NCI-H446 treated with DMSO at 0.1 percent for 48 hours (cell line): Measurements from ENCODE around the gene CRLF3.
"Not testable (repeated sequence)": the region's sequence is repeated elsewhere in the genome, so short reads cannot be mapped to it uniquely, and the experiment has no call there.

Experiments used
- DNase-seq: peaks from one replicate; lab custom pipeline; 2025; lab: John Stamatoyannopoulos, UW

The CRLF3 gene

GRCh38 chr17:30814860-30815259, 9.6 kb downstream of the CRLF3 start:
- not testable (repeated sequence) for DNase-seq

GRCh38 chr17:30814236-30814635, 10.3 kb downstream of the CRLF3 start:
- not testable (repeated sequence) for DNase-seq

GRCh38 chr17:30812218-30813177, 12.0 kb downstream of the CRLF3 start:
- DNase-seq: no peak

- DNase-seq: no peak
Measured at GRCh38 chr17:30809867-30810266, 14.6 kb downstream of the CRLF3 start.

DNA sequence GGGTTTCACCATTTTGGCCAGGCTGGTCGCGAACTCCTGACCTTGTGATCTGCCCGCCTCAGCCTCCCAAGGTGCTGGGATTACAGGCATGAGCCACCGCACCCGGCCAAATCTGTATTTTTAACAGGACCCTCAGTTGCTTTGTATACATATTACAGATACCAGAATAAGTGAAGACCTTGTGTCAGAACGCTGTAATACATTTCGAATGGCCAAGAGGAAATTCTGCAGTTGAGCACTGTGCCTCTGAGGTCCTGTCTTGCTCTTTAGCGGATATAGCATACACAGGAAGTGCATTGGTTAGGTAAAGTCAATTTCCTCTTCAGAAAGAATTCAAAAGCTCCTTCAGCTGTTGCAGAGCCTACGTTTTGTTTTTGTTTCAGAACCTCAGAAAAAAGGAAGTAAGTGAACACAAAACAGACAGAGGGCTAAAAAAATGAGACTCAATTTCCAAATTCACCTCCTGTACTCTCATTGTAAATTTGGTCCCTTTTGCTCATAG, 15.7 kb downstream of the CRLF3 start:
- DNase-seq: no peak

GRCh38 chr17:30807896-30808295, 16.6 kb downstream of the CRLF3 start:
- DNase-seq: no peak

DNA sequence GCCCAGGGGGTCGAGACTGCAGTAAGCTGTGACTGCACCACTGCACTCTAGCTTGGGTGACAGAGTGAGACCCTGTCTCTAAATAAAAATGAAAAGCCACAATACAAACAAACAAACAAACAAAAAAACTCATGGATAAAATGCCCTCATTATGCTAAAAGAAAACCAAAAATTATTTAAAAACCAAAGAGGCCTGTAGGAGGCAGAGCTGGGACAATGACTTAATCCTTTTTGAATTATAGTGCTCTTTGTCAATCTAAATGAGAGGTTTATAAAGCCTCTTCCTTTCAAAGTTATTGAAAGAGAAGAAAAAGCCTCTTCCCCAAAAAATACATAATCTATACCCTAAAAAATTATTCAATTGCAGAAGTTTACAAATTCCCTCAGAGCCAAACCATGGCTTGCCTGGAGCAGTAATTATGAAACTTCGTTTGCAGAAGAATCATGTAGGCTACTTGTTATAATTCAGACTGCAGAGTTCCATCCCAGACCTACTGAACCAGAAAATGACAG, 18.5 kb downstream of the CRLF3 start:
- DNase-seq: no peak

DNA sequence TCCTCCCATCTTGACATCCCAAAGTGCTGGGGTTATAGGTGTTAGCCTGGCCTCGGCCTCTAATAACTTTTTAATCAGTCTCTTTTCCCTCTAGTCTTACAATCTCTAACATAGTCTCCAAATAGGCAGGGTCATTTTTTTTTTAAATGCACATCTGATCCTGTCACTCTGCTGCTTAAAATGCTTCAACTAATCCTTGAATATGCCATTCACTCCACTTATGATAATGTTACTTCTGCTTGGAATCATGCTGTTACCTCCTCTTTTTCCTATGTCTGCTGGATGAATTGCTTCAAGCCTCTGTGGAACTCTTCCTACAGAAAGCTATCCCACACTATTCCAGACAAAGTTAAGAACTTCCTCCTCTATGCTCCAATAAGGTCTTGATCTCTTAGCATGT, 22.8 kb downstream of the CRLF3 start:
- DNase-seq: no peak

- DNase-seq: no peak
Measured at GRCh38 chr17:30796016-30796415, 28.5 kb downstream of the CRLF3 start.

GRCh38 chr17:30794372-30794771, 30.1 kb downstream of the CRLF3 start:
- no peak for DNase-seq

GRCh38 chr17:30793282-30793977, 31.1 kb downstream of the CRLF3 start:
- no peak for DNase-seq

GRCh38 chr17:30790279-30790678, 34.2 kb downstream of the CRLF3 start:
- no peak for DNase-seq

DNA sequence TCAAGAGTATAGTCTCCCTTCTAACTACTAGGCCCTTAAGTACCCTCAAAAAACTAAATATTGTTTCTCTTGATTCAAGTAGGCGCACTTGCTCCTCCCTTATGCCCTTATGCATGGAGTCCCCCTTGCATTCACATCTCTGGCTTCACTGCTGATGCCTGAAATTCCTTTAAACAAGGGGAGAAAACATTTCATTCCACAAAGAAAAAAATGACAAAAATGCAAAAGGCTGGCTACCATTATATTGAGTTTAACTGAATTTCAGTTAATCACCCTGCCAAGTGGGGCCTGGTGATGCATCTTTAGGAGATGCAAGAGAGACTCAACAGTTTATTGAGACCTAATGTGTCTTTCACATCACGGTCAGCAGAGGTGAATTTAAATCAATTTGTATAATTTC, 35.6 kb downstream of the CRLF3 start:
- no peak for DNase-seq

DNA sequence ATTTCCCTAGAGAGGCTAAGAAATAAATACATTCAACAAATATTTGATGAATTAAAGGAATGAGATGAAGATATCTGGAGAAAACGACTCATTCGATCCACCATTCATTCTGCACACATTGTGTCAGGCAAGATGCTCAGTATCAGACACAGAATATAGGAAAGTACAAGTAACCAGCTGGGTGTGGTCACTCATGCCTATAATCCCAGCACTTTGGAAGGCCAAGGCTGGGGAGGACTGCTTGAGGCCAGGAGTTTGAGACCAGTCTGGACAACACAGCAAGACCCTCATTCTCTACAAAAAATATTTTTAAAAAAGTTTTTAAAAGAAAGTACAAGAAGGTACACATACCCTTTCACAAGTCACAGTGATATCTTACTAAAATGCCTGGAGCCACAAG, 42.3 kb downstream of the CRLF3 start:
- no peak for DNase-seq

- DNase-seq: no peak
Measured at GRCh38 chr17:30780343-30780742, 44.1 kb downstream of the CRLF3 start.

GRCh38 chr17:30768771-30769170, 55.7 kb downstream of the CRLF3 start:
- not testable (repeated sequence) for DNase-seq

- not testable (repeated sequence) for DNase-seq
Measured at GRCh38 chr17:30767641-30768404, 56.7 kb downstream of the CRLF3 start.

GRCh38 chr17:30761060-30761459, 63.4 kb downstream of the CRLF3 start:
- no peak for DNase-seq

DNA sequence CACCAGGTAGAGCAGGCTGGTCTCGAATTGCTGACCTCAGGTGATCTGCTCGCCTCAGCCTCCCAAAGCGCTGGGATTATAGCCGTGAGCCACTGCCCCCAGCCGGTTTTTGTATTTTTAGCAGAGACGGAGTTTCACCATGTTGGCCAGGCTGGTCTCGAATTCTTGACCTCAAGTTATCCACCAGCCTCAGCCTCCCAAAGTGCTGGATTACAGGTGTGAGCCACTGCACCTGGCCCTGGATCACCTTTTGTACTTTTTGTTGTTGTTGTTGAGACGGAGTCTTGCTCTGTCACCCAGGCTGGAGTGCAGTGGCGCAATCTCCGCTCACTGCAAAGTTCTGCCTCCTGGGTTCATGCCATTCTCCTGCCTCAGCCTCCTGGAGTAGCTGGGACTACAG, 71.2 kb downstream of the CRLF3 start:
- not testable (repeated sequence) for DNase-seq

DNA sequence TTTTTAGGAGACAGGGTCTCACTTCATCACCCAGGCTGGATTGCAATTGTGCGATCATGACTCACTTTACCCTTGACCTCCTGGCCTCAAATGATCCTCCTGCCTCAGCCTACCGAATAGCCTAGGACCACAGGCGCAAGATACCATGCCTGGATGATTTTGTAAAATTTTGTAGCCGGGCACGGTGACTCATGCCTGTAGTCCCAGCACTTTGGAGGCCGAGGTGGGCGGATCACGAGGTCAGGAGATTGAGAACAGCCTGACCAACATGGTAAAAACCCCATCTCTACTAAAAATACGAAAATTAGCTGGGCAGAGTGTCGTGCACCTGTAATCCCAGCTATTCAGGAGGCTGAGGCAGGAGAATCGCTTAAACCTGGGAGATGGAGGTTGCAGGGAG, 73.5 kb downstream of the CRLF3 start:
- not testable (repeated sequence) for DNase-seq

- DNase-seq: not testable (repeated sequence)
Measured at GRCh38 chr17:30747621-30748020, 76.9 kb downstream of the CRLF3 start.

- not testable (repeated sequence) for DNase-seq
Measured at GRCh38 chr17:30742669-30743068, 81.8 kb downstream of the CRLF3 start.
